GM13977 (cell line): Measurements from ENCODE around the gene KIAA0040.

ENCODE experiments used
- DNase-seq: peaks from one replicate; pipeline ENCODE4 v3.0.0; 2012; ENCODE audit warnings: low spot score
- CTCF ChIP-seq: IDR thresholded peaks from 2 replicates; pipeline ENCODE4 v1.5.1; 2012; ENCODE audit warnings: mild to moderate bottlenecking, control low read depth; ENCODE audit not compliant: insufficient read depth; ENCODE audit errors: extremely low read depth, missing control alignments
- in situ Hi-C: fragments of 300-500 bp; cut with MboI; formaldehyde crosslinking; loops from one replicate; pipeline ENCODE4 v1.12.0; 2022; ENCODE audit warnings: low sequenced_read_pairs, low pct_unique_long_range_greater_than_20kb, mixed read lengths, inconsistent platforms; ENCODE audit not compliant: unreplicated experiment

Gene KIAA0040

GRCh38 chr1:175185903-175186302 is 6.7 kb downstream of the KIAA0040 start:
- in situ Hi-C loops, result no loop called here
- TF ChIP-seq CTCF, result no peak
- DNase-seq, result no peak

GRCh38 chr1:175183586-175183985 is 9.0 kb downstream of the KIAA0040 start:
- in situ Hi-C loops, result no loop called here
- no peak for TF ChIP-seq CTCF
- DNase-seq, result no peak

GRCh38 chr1:175182201-175182746 is 10.3 kb downstream of the KIAA0040 start:
- in situ Hi-C loops, result no loop called here
- no peak for DNase-seq
- TF ChIP-seq CTCF, result no peak

- no peak for TF ChIP-seq CTCF
- no peak for DNase-seq
- in situ Hi-C loops, result no loop called here
Observed at GRCh38 chr1:175179837-175180590, 12.6 kb downstream of the KIAA0040 start.

GRCh38 chr1:175178456-175178855 is 14.1 kb downstream of the KIAA0040 start:
- no peak for TF ChIP-seq CTCF
- DNase-seq, result no peak
- in situ Hi-C loops, result no loop called here

GRCh38 chr1:175178056-175178455 is 14.5 kb downstream of the KIAA0040 start:
- TF ChIP-seq CTCF, result no peak
- no peak for DNase-seq
- in situ Hi-C loops, result no loop called here
